GM19099 (cell line): ENCODE data around the gene SREBF1.

Experiments
- POLR2A ChIP-seq: IDR thresholded peaks from 3 replicates; pipeline ENCODE4 v1.6.1; 2011; ENCODE audit warnings: low read depth; ENCODE audit not compliant: insufficient read length; ENCODE audit errors: extremely low read depth

Gene SREBF1

DNA sequence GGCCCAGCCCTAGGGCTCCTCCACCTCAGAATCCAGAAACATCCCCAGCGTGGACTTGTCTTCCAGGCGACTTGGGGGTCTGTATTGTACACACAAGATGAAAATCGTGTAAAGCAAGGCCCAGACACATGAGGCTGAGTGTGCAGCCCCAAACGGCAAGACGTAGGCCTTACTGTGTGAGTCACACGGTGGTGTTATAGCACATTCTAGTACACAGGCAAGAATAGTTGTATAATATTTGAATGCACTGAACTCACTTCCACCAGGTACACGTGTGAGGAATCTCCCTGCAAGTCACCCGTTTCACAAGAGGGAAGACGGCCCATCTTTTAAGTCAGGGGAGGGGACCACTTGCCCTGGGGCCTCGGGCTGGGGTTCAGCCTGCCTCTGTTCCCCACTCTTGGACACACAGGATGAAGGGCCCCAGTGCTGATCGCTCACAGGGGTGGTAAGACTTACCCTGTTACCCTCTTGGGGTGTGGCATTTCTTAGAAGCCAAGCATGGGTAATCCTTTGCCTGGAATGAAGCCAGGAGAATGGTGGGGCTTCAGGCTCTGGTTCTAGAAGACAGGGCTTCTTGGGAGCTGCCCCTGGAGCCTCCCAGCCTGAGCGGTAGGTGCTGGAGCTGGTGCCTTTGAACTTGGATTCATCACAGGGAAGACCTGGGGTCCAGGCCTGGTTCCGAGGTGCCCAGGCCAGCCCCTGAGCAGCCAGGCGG, 71.3 kb downstream of the SREBF1 start:
- TF ChIP-seq POLR2A, result no peak

DNA sequence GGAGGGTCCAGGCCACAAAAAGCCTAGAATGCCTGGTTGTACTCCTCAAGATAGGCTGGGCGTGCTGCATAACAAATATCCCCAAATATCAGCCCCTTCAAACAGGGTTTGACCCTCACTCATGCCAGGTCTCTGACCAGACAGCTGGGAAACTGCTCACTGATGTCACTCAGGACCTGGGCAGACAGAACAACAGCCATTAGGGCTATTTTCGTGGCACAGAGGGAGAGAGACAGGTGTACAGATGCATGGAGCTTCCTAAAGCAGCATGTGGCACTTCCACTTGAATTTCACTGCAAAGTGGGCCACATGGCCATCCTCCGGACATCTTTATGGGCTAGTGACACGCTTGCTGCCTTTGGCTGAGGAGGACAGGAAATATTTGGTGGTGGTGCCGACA, 73.1 kb downstream of the SREBF1 start:
- no peak for TF ChIP-seq POLR2A

GRCh38 chr17:17763136-17763535, 73.7 kb downstream of the SREBF1 start:
- no peak for TF ChIP-seq POLR2A

- TF ChIP-seq POLR2A, result no peak
Measured at GRCh38 chr17:17762744-17763105, 74.1 kb downstream of the SREBF1 start.
